Brain microvascular endothelial cell (primary cell): ENCODE results near the gene DYNLT3.

Experiments used
- DNase-seq: peaks from one replicate; pipeline ENCODE4 v3.0.0-alpha.2; 2020
- H3K27ac ChIP-seq: fragments of 250-450 bp; sonication (Bioruptor Pico); 2 replicates; pipeline ENCODE4 v1.5.1; 2020; ENCODE audit warnings: mild to moderate bottlenecking, moderate library complexity
- H3K27me3 ChIP-seq: fragments of 250-450 bp; sonication (Bioruptor Pico); replicated peaks from 2 replicates; pipeline ENCODE4 v1.5.1; 2020; ENCODE audit warnings: mild to moderate bottlenecking
- H3K36me3 ChIP-seq: fragments of 250-450 bp; sonication (Bioruptor Pico); replicated peaks from 2 replicates; pipeline ENCODE4 v1.5.1; 2020; ENCODE audit warnings: mild to moderate bottlenecking
- H3K4me3 ChIP-seq: 2 replicates; pipeline ENCODE4 v1.5.1; 2011; ENCODE audit warnings: low read depth, mild to moderate bottlenecking, control low read depth, low read length, moderate library complexity
- in situ Hi-C: cut with HindIII; loops from 2 replicates; pipeline ENCODE4 v1.10.0; 2017; ENCODE audit warnings: low sequenced_read_pairs, low pct_ligation_motif_present
- TF ChIP-seq, protein P1 (sequence below): IDR thresholded peaks from 2 replicates; pipeline ENCODE4 v1.5.1; 2011; ENCODE audit warnings: low read depth, mild to moderate bottlenecking, moderate library complexity, low read length, control low read depth, inconsistent platforms; ENCODE audit errors: missing control alignments

DYNLT3 gene

DNA sequence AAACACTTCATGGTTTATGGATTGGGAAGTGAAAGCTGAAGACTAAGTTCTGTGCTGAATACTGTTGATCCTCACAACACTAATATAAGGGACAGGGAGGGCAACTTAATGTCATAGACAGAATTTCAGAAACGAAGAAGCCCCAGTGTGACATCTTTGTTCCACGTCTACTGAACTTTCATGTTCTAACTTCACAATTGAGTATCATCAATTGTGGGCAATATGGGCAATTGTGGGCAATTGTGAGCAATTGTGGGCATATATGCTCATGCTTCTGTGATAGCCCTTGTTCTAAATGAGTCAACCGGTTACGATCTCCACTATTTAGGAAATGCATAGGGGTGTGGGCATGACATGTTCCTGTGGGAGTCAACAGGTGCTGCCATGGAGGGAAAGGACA, 33.8 kb downstream of the DYNLT3 start:
- in situ Hi-C loops: no loop called here
- Histone ChIP-seq H3K27ac (no peak overlapping the region), H3K36me3 (no peaks in the 10 kb centered on the region), H3K27me3 (no peaks in the 10 kb centered on the region), H3K4me3 (no peak overlapping the region)
- TF ChIP-seq, protein P1, sequence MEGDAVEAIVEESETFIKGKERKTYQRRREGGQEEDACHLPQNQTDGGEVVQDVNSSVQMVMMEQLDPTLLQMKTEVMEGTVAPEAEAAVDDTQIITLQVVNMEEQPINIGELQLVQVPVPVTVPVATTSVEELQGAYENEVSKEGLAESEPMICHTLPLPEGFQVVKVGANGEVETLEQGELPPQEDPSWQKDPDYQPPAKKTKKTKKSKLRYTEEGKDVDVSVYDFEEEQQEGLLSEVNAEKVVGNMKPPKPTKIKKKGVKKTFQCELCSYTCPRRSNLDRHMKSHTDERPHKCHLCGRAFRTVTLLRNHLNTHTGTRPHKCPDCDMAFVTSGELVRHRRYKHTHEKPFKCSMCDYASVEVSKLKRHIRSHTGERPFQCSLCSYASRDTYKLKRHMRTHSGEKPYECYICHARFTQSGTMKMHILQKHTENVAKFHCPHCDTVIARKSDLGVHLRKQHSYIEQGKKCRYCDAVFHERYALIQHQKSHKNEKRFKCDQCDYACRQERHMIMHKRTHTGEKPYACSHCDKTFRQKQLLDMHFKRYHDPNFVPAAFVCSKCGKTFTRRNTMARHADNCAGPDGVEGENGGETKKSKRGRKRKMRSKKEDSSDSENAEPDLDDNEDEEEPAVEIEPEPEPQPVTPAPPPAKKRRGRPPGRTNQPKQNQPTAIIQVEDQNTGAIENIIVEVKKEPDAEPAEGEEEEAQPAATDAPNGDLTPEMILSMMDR: no peak
- DNase-seq: no peak

DNA sequence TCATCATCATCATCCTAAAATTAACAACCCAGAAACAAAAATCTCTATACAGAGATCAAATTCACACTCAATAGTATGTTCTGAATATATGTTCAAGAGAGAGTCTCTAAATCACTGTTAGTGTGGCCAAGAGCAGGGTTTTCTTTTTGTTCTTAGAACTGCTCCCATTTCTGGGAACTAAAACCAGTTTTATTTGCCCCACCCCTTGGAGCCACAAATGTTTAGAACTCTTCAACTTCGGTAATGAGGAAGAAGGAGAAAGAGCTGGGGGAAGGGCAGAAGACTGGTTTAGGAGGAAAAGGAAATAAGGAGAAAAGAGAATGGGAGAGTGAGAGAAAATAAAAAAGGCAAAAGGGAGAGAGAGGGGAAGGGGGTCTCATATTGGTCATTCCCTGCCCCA, 35.3 kb downstream of the DYNLT3 start:
- Histone ChIP-seq H3K4me3 (no peak overlapping the region), H3K36me3 (no peaks in the 10 kb centered on the region)

DNA sequence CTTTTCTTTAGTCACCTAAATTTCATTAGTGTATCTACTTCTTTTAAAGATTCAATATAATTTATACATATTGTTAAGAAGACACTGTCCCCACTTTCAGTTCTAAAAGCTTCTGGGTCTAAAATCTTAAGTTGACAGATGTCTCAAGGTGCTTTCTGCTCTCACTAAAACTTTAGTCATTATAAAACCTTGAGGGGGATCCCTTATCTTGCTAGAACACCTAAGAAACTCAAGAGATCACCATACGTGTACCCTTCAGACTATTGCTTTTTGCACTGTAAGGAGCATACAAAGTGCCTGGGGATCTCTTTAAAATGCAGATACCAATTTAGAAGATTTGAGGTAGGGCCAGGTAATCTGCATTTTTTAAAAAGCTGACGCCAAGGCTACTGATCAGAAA, 37.4 kb downstream of the DYNLT3 start:
- TF ChIP-seq, protein P1: no peak
- in situ Hi-C loops: no loop called here
- H3K4me3 ChIP-seq: no peak overlapping the region
- H3K36me3 ChIP-seq: no peaks in the 10 kb centered on the region
- H3K27me3 ChIP-seq: no peaks in the 10 kb centered on the region
- no peak for DNase-seq
- H3K27ac ChIP-seq: no peak overlapping the region

More for the DNA sequence above, 35.3 kb downstream of the DYNLT3 start:
- in situ Hi-C loops: no loop called here
- no peak for DNase-seq
- Histone ChIP-seq H3K27me3 (no peaks in the 10 kb centered on the region), H3K27ac (no peak overlapping the region)
- TF ChIP-seq, protein P1: no peak

GRCh38 chrX:37803057-37803456, 44.3 kb downstream of the DYNLT3 start:
- in situ Hi-C loops: no loop called here
- no peak for DNase-seq
- Histone ChIP-seq H3K27ac (no peak overlapping the region), H3K27me3 (no peaks in the 10 kb centered on the region), H3K36me3 (no peaks in the 10 kb centered on the region), H3K4me3 (no peak overlapping the region)
- TF ChIP-seq, protein P1: no peak

GRCh38 chrX:37802028-37802427, 45.3 kb downstream of the DYNLT3 start:
- no peaks in the 10 kb centered on the region for H3K36me3 ChIP-seq
- no peaks in the 10 kb centered on the region for H3K27me3 ChIP-seq
- TF ChIP-seq, protein P1: no peak
- H3K27ac ChIP-seq: no peak overlapping the region
- no peak for DNase-seq
- in situ Hi-C loops: no loop called here
- H3K4me3 ChIP-seq: no peak overlapping the region

- no peak overlapping the region for H3K4me3 ChIP-seq
- no peak for DNase-seq
- no peaks in the 10 kb centered on the region for H3K27me3 ChIP-seq
- in situ Hi-C loops: no loop called here
- TF ChIP-seq, protein P1: no peak
- no peaks in the 10 kb centered on the region for H3K36me3 ChIP-seq
- H3K27ac ChIP-seq: no peak overlapping the region
Measured at GRCh38 chrX:37800717-37801116, 46.7 kb downstream of the DYNLT3 start.
